ENCODE measurements around the gene CDH8. TPM values are rescaled to one million over a fixed set of nuclear protein-coding genes. Genes with fewer than 3 reads are reported as not detected.

CDH8 gene
- total RNA-seq, 1 donor, result under 0.01 TPM

- DNase-seq (ENCODE audit: low read depth in 2 of 3, low spot score in 2 of 3), result no peak
Observed at GRCh38 chr16:61671161-61671560, 365.1 kb downstream of the CDH8 start.

GRCh38 chr16:61665512-61665911 lies 370.7 kb downstream of the CDH8 start:
- no peak for DNase-seq (ENCODE audit: low read depth in 2 of 3, low spot score in 2 of 3)

DNA sequence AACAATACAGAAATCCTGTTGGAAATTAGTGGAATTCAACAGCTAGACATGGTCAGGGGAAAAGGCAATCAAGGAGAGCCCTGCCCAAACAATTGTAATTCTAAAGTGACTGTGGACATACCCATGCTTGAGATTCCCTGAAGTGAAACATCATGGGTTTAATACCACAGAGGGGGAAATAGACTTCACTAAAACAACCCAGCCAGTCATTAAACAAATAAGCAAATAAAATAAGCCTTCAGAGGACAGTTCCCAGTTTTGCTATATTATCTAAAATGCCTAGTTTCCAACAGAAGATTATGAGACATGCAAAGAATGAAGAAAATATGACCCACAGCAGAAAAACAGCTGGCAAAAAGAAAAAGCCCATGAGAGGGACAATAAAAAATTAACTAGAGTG lies 376.3 kb downstream of the CDH8 start:
- no peak for DNase-seq (ENCODE audit: low read depth in 2 of 3, low spot score in 2 of 3)

GRCh38 chr16:61654962-61655361 lies 381.3 kb downstream of the CDH8 start:
- DNase-seq (ENCODE audit: low read depth in 2 of 3, low spot score in 2 of 3), result no peak

DNA sequence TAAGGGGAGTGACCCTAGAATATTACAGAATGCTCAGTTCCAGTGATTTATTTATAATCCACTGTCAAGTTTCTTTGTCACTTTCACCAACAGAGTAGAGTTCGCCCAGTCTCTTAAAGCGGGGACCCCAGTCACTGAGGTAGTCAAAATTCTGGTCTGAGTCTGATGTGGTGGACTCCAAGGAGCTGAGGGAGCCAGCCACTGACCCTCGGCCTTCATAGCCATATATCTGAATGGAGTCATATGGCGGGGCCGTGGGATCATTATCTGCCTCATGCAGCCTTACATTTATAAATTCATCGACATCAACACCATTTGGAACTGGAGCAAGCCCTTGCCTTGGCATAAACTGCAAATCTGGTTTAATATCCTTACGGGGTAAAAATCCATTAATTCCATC lies 382.7 kb downstream of the CDH8 start:
- DNase-seq (ENCODE audit: low read depth in 2 of 3, low spot score in 2 of 3), result no peak

- DNase-seq (ENCODE audit: low read depth in 2 of 3, low spot score in 2 of 3), result no peak
Observed at GRCh38 chr16:61645561-61645960, 390.7 kb downstream of the CDH8 start.

DNA sequence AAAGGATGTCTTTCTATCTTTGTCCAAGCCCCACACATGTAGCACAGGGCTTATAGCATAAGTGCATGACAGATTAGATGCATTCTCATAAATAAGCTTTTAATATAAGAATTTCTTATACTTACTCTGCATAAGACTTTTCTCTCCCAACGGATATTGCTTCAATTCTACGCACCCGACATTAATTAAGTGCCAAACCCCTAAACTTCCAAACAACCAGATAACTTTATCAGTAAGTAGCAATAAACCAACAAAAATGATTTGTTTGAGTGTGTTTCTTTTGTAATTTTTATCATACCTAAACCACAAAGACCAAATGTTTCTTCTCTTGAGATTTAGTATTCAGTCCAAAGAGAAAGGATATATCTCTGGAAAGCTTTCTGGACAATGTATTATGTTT lies 391.5 kb downstream of the CDH8 start:
- DNase-seq (ENCODE audit: low read depth in 2 of 3, low spot score in 2 of 3), result no peak

DNA sequence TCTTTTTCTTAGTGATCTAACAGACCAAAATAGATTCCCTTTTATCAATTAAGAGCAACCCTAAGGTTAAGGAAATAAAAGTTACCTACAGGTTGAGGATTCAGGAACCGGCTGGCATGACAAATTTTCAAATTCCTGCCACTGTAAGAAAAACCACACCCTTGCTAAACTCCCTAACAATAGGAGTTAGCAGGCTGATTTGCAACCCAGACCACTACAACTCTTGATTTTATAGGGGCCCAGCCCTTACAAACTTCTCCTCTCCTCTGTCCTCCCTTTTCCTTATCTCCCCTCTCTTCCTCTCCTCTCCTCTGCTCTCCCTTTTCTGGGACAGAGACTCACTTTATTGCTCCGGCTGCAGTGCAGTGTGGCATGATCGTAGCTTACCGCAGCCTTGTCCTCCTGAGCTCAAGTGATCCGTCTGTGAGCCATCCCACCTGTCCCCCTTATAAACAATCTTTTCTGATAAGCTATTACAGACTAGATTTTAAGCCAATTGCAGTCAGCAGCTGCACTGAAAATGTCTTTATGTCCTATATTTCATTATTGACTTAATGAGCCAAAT lies 418.9 kb downstream of the CDH8 start:
- DNase-seq (ENCODE audit: low read depth in 2 of 3, low spot score in 2 of 3), result no peak

DNA sequence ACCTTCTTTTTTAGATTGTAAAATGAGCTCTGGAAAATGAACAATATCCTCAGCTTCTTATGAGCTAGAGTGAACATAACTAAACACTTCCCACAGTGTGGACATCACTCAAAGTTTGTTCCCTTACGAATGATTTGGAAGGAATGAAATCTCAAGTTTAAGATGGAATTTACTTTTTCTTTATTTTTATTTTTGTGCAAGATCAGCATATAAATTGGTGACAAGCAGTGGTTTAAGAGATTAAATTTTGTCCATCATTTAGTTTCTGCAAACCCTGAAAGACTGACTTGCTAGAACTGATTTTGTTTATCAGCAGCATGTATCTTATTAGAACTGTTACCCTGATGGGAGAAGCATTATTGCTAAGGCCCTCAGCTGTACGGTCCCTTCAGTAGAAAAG lies 420.1 kb downstream of the CDH8 start:
- no peak for DNase-seq (ENCODE audit: low read depth in 2 of 3, low spot score in 2 of 3)

- no peak for DNase-seq (ENCODE audit: low read depth in 2 of 3, low spot score in 2 of 3)
Observed at GRCh38 chr16:61611847-61612491, 424.3 kb downstream of the CDH8 start.

DNA sequence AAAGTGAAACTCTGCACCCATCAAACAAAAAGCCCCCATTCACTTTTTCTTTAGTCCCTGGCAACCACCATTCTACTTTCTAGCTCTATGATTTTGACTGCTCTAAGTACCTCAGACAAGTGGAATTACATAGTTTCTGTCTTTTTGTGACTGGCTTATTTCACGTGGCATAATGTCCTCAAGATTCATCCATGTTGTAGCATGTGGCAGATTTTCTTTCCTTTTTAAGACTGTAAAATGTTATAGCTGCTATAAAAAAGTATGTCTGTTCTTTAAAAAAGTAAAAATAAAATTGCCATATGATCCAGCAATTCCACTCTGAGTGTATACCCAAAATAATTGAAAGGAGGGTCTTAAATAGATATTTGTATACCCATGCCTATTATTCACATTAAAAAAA lies 429.7 kb downstream of the CDH8 start:
- no peak for DNase-seq (ENCODE audit: low read depth in 2 of 3, low spot score in 2 of 3)

All from hematopoietic multipotent progenitor cell (in vitro differentiated cells).